Panc1 (cell line): ENCODE data around the gene RIT2. TPM values are rescaled to one million over a fixed set of nuclear protein-coding genes. Genes with fewer than 3 reads are reported as not detected.

Experiments
- ATAC-seq: fragments of 200-7000 bp; cut with Tn5 transposase; 2 replicates; pipeline ENCODE4 v1.9.1; 2020; ENCODE audit warnings: mild to moderate bottlenecking, moderate library complexity
- BruUV-seq: library from RNA; stranded (reverse); fragments of 400-500 nt; replicated peaks from 2 replicates; lab custom pipeline; 2021; lab: Mats Ljungman, UMichigan
- CTCF ChIA-PET: fragments of 300-600 bp; sonication (Branson Sonifier 250); formaldehyde crosslinking; loops from one replicate; lab custom pipeline; 2022; ENCODE audit warnings: antibody characterized with exemption; lab: Charles Lee
- POLR2A ChIA-PET: fragments of 300-600 bp; sonication (Branson Sonifier 250); formaldehyde crosslinking; loops from one replicate; lab custom pipeline; 2022; ENCODE audit warnings: antibody characterized with exemption; lab: Charles Lee
- DNase-seq: peaks from one replicate; pipeline ENCODE4 v3.0.0-alpha.2; 2010; ENCODE audit warnings: low read depth, low spot score
- H3K27ac ChIP-seq: 2 replicates; pipeline ENCODE4 v1.5.1; 2011; ENCODE audit warnings: mild to moderate bottlenecking, low read length, inconsistent platforms
- H3K27me3 ChIP-seq: fragments of 200-500 bp; sonication (Bioruptor generic); 2 replicates; pipeline ENCODE4 v1.6.0; 2014; ENCODE audit warnings: low read length, inconsistent platforms; ENCODE audit not compliant: control insufficient read depth, insufficient read depth
- H3K36me3 ChIP-seq: fragments of 200-500 bp; sonication (Bioruptor generic); 2 replicates; pipeline ENCODE4 v1.5.1; 2014; ENCODE audit warnings: inconsistent platforms, mild to moderate bottlenecking, low read length, moderate library complexity; ENCODE audit not compliant: control insufficient read depth, insufficient read depth
- H3K4me1 ChIP-seq: 2 replicates; pipeline ENCODE4 v1.5.1; 2011; ENCODE audit warnings: inconsistent platforms, mild to moderate bottlenecking, low read length, moderate library complexity; ENCODE audit not compliant: control insufficient read depth, insufficient read depth
- H3K4me3 ChIP-seq, 2 experiments: 2 replicates each; pipeline ENCODE4 v1.5.1; 2011 to 2012; ENCODE audit warnings: low read depth in 2 of 2, low read length in 2 of 2, mild to moderate bottlenecking in 2 of 2, inconsistent platforms in 1 of 2, moderate library complexity in 1 of 2
- H3K9me3 ChIP-seq: fragments of 200-500 bp; sonication (Bioruptor generic); 2 replicates; pipeline ENCODE4 v1.5.1; 2014; ENCODE audit warnings: low read depth, mild to moderate bottlenecking, inconsistent platforms, low read length, moderate library complexity; ENCODE audit not compliant: control insufficient read depth, insufficient read depth
- POLR2AphosphoS5 ChIP-seq: IDR thresholded peaks from 2 replicates; pipeline ENCODE4 v1.6.1; 2012; ENCODE audit warnings: mild to moderate bottlenecking, low read depth, low read length, moderate library complexity
- SIN3A ChIP-seq: IDR thresholded peaks from 2 replicates; pipeline ENCODE4 v1.6.1; 2012; ENCODE audit warnings: low read depth, mild to moderate bottlenecking, low read length, moderate library complexity, borderline replicate concordance; ENCODE audit not compliant: insufficient read depth
- TCF7L2 ChIP-seq: IDR thresholded peaks from 2 replicates; pipeline ENCODE4 v1.6.1; 2011; ENCODE audit warnings: mild to moderate bottlenecking, low read depth, low read length, inconsistent platforms
- in situ Hi-C: cut with HindIII; loops from 2 replicates; pipeline ENCODE4 v1.10.0; 2016; ENCODE audit warnings: low sequenced_read_pairs, low pct_unique_long_range_greater_than_20kb
- intact Hi-C: fragments of 100-400 bp; cut with micrococcal nuclease; formaldehyde crosslinking; loops from one replicate; pipeline ENCODE4 v1.10.0; 2022; ENCODE audit not compliant: unreplicated experiment
- total RNA-seq: library from RNA; stranded (reverse); gene quantifications from one replicate; pipeline ENCODE4 v1.2.1, GENCODE V29; 2021; ENCODE audit not compliant: unreplicated experiment
- TF ChIP-seq, protein P1 (sequence below), 2 experiments: IDR thresholded peaks; 2 replicates each; pipeline ENCODE4 v1.6.1; 2011 to 2012; ENCODE audit warnings: low read depth in 2 of 2, control low read depth in 1 of 2, low read length in 1 of 2, mild to moderate bottlenecking in 1 of 2, moderate library complexity in 1 of 2; ENCODE audit not compliant: insufficient read depth in 1 of 2
- TF ChIP-seq, protein P2 (sequence below): fragments of 450-650 bp; IDR thresholded peaks from 2 replicates; pipeline ENCODE4 v1.5.1; 2017; ENCODE audit warnings: mild to moderate bottlenecking

Gene RIT2
- total RNA-seq, 1 experiment from 2014 or later, result not detected

DNA sequence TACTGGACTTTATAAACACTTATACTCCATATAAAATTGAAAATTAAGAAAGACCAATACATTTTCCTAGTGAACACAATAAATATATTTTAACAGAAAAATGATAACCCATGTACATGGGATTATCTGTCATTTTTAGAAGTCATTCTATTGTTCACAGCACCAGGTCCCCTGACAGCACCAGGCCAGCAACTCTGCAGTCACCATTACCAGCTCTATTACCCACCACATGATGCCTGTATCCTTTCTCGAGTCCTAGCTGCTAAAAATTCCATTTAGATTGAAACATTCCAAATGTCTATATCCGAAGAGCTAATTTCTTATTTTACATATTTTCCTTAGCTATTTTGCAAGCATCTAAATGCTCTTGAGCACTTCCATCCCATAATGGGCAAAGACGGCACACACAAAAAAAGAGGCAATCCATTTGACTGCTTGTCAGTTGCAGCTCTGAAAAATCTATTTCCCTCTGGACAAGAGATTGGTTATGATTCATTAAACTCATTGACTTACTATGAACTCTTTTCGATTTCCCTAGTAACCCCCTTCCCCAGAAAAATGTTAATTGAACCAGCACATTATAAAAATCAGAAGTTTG lies 336.9 kb downstream of the RIT2 start:
- no peak for ATAC-seq

DNA sequence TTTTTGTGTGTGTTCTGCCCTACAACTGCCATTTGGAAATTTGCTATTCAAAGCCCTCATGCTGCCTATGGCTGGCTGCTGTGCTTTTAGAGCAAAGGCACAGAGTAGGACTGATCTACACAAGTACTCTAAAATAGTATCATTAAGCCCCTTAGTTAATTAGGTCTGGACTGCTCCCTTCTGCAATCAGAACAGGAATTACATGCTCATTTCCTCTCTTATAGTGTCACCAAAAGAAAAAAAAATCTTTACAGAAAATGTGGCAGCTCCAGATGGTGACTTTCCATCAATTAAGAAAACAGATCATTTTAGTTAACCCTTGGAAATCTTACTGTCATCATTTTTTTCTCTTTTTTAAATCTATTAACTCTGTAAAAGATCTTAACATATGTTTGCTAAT lies 337.5 kb downstream of the RIT2 start:
- Histone ChIP-seq H3K4me1 (no peaks in the 10 kb centered on the region), H3K36me3 (no peaks in the 10 kb centered on the region), H3K9me3 (no peaks in the 10 kb centered on the region), H3K27me3 (no peaks in the 10 kb centered on the region), H3K4me3 (no peak overlapping the region), H3K27ac (no peak overlapping the region)
- BruUV-seq, result no TSS peak
- ATAC-seq (no peak), DNase-seq (no peak)
- TF ChIP-seq POLR2AphosphoS5, result no peak
- TF ChIP-seq TCF7L2, result no peak
- TF ChIP-seq, protein P1, sequence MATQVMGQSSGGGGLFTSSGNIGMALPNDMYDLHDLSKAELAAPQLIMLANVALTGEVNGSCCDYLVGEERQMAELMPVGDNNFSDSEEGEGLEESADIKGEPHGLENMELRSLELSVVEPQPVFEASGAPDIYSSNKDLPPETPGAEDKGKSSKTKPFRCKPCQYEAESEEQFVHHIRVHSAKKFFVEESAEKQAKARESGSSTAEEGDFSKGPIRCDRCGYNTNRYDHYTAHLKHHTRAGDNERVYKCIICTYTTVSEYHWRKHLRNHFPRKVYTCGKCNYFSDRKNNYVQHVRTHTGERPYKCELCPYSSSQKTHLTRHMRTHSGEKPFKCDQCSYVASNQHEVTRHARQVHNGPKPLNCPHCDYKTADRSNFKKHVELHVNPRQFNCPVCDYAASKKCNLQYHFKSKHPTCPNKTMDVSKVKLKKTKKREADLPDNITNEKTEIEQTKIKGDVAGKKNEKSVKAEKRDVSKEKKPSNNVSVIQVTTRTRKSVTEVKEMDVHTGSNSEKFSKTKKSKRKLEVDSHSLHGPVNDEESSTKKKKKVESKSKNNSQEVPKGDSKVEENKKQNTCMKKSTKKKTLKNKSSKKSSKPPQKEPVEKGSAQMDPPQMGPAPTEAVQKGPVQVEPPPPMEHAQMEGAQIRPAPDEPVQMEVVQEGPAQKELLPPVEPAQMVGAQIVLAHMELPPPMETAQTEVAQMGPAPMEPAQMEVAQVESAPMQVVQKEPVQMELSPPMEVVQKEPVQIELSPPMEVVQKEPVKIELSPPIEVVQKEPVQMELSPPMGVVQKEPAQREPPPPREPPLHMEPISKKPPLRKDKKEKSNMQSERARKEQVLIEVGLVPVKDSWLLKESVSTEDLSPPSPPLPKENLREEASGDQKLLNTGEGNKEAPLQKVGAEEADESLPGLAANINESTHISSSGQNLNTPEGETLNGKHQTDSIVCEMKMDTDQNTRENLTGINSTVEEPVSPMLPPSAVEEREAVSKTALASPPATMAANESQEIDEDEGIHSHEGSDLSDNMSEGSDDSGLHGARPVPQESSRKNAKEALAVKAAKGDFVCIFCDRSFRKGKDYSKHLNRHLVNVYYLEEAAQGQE (IDR thresholded peaks at IDR 0.05; ENCODE audit: insufficient read depth in 1 of 2, low read depth in 2 of 2, low read length in 1 of 2), result no peak
- TF ChIP-seq SIN3A, result no peak
- TF ChIP-seq, protein P2, sequence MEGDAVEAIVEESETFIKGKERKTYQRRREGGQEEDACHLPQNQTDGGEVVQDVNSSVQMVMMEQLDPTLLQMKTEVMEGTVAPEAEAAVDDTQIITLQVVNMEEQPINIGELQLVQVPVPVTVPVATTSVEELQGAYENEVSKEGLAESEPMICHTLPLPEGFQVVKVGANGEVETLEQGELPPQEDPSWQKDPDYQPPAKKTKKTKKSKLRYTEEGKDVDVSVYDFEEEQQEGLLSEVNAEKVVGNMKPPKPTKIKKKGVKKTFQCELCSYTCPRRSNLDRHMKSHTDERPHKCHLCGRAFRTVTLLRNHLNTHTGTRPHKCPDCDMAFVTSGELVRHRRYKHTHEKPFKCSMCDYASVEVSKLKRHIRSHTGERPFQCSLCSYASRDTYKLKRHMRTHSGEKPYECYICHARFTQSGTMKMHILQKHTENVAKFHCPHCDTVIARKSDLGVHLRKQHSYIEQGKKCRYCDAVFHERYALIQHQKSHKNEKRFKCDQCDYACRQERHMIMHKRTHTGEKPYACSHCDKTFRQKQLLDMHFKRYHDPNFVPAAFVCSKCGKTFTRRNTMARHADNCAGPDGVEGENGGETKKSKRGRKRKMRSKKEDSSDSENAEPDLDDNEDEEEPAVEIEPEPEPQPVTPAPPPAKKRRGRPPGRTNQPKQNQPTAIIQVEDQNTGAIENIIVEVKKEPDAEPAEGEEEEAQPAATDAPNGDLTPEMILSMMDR, result no peak
- ChIA-PET POLR2A (no interaction called here), CTCF (no interaction called here)
- intact Hi-C loops (no loop called here), in situ Hi-C loops (no loop called here)

More for the DNA sequence above, 336.9 kb downstream of the RIT2 start:
- no peaks in the 10 kb centered on the region for H3K9me3 ChIP-seq
- ChIA-PET POLR2A (no interaction called here), CTCF (no interaction called here)
- BruUV-seq, result no TSS peak
- no peak for DNase-seq
- in situ Hi-C loops (no loop called here), intact Hi-C loops (no loop called here)
- no peaks in the 10 kb centered on the region for H3K27me3 ChIP-seq
- no peaks in the 10 kb centered on the region for H3K4me1 ChIP-seq
- H3K36me3 ChIP-seq, result no peaks in the 10 kb centered on the region
- no peak overlapping the region for H3K27ac ChIP-seq
- TF ChIP-seq TCF7L2 (no peak), SIN3A (no peak)
- no peak overlapping the region for H3K4me3 ChIP-seq

DNA sequence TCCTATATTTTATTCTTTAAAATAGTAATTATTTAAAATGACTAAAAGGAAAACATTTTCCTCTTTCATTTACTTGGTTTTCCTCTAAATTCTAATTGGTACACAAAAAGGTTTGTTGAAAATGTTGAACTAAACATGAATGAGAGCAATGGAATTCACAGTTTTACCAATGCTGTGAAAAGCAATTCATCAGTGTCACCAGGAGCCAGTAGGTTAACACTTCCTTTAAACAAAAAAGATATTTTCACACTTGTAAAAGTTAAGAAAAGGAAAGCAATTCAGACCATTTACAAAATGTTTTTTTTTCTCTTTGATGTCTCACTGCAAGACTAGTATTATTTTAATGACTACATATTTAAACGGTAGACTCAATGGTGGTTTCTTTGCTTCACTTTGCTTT lies 341.6 kb downstream of the RIT2 start:
- CTCF ChIA-PET, result no interaction called here
- in situ Hi-C loops, result no loop called here
- H3K27ac ChIP-seq, result no peak overlapping the region
- intact Hi-C loops, result no loop called here
- TF ChIP-seq POLR2AphosphoS5, result no peak
- TF ChIP-seq, protein P2, result no peak
- TF ChIP-seq SIN3A, result no peak
- TF ChIP-seq, protein P1 (IDR thresholded peaks at IDR 0.05; ENCODE audit: insufficient read depth in 1 of 2, low read depth in 2 of 2, low read length in 1 of 2), result no peak
- TF ChIP-seq TCF7L2, result no peak
- DNase-seq (no peak), ATAC-seq (no peak)
- H3K9me3 ChIP-seq, result no peaks in the 10 kb centered on the region
- BruUV-seq, result no TSS peak
- H3K4me1 ChIP-seq, result no peaks in the 10 kb centered on the region
- POLR2A ChIA-PET, result no interaction called here
- H3K4me3 ChIP-seq, result no peak overlapping the region
- no peaks in the 10 kb centered on the region for H3K27me3 ChIP-seq
- H3K36me3 ChIP-seq, result no peaks in the 10 kb centered on the region
